RPMI7951 (cell line): ENCODE data around the gene FBN1. TPM values are rescaled to one million over a fixed set of nuclear protein-coding genes. Genes with fewer than 3 reads are reported as not detected.

Experiments
- DNase-seq: peaks from one replicate; pipeline ENCODE4 v3.0.0-alpha.2; 2012; ENCODE audit warnings: low read depth
- total RNA-seq: library from RNA; depleted of rRNA; stranded (reverse); fragments of >200 nt; shearing (Covaris generic); gene quantifications from 2 replicates; pipeline ENCODE4 v1.2.3, GENCODE V29; 2014

Gene FBN1
- total RNA-seq, 1 experiment from 2014 or later, result 194 TPM

GRCh38 chr15:48400086-48400485, 245.4 kb downstream of the FBN1 start:
- no peak for DNase-seq

GRCh38 chr15:48397841-48398240, 247.7 kb downstream of the FBN1 start:
- DNase-seq, result no peak

- DNase-seq, result peak; percentile 14
These were observed 249.5 kb downstream of the FBN1 start for GRCh38 chr15:48396020-48396419.

DNA sequence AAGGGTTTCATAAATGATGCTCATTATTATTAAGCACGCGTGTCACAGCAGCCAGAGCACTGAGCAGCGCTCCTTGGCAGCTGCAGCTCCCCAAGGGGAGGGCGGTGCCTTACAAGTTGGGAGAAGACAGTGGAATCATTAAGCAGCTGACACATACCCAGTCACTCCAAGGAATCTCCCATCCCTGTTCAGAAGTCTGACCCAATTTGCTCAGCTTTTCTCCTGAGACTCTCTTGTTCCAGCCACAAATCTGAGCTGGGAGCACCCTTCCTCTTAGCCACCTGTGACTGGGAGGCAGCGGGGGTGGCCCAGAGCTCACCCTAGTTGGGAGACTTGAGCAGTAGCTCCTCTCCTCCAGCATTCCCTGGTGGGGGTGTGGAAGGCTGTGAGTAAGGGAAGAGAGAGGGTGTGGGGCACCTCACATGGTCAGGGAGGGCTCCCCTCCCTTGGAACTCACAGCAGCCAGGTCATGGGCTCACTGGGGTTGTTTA, 249.9 kb downstream of the FBN1 start:
- DNase-seq, result peak; percentile 84

DNA sequence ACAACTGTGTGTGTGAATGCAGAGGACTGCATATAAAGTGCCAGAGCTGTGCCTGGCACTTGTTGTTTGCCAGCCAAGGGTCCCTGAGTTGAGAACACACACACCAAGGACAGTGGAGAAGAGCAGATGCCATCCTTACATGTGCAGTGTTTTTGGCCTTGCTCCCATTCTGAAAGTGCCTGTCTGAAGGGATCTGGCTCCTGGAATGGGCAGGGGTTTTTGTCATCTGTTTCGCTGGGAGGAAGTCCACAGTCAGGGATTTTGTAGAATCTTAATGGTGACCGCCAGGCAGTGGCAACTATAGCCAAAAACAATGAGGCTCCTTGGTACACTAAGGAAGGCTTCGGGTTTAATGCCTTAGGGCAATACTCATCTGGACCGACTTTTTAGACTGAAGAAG, 250.5 kb downstream of the FBN1 start:
- DNase-seq, result no peak

DNA sequence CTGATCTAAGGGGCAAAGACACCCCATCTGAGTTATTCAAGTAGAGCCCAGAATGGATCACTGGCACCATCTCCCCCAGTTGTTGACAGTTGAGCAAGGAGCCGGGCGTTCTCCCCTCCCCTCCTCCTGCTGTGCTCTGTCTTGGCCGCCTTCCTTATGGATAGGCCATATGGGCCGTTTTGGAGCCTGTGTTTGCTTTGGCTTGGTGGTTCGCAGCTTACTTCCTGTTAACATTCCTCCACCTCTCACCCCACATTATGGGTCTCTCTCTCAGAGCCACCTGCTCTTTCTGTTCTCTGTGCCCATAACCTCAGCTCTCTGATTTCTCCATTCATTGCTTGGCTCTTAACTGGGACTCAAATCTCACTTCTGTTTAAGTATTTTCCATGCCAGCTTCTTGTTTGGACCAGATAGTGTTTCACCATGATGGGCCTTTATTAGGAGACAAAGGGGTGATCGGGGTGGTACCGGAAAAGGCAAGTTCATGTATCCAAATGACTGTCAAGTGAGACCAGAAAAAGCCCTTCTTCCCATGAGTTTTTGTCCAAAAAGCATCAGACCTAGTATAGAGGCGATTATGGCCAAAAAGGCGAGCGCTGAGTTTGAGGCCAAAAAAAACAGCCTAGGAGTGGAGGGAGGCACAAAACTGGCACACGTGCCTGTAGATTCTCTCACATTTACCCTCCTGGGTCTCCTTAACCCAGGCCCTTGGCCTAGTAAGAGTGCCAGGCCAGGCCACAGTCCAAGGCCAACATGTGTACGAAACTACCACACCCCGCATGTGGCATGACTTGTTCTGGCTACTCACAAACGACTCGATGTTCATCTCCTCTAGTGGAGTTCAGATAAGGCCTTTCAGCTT, 251.6 kb downstream of the FBN1 start:
- no peak for DNase-seq

GRCh38 chr15:48392356-48392755, 253.2 kb downstream of the FBN1 start:
- no peak for DNase-seq

- no peak for DNase-seq
These were observed 253.6 kb downstream of the FBN1 start for GRCh38 chr15:48391950-48392349.

DNA sequence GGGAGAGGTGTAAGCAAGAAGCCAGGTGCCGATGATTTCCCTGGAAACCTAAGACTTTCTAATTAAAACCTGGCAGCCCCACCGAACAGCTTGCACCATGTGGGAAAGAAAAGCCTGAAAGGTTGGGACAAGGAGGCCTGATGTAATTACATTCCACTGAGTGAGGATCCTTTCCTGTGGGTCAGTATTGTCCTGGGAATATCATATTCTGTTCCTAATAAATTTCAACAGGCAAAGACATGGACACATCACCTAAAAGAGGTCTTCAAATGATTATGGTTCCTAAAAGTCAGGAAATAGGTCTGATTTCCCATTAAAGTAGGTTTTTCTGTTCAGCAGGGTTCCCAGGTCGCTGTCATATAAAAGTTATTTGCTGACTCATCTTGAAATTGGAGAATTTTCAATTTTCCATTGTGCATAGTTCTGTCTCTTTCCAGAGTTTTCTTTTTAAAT, 255.8 kb downstream of the FBN1 start:
- DNase-seq, result peak; percentile 43

- no peak for DNase-seq
These were observed 256.6 kb downstream of the FBN1 start for GRCh38 chr15:48388910-48389309.

GRCh38 chr15:48388016-48388851, 257.3 kb downstream of the FBN1 start:
- peak; percentile 31 for DNase-seq

GRCh38 chr15:48385031-48385830, 260.3 kb downstream of the FBN1 start:
- DNase-seq, result peak; percentile 98

DNA sequence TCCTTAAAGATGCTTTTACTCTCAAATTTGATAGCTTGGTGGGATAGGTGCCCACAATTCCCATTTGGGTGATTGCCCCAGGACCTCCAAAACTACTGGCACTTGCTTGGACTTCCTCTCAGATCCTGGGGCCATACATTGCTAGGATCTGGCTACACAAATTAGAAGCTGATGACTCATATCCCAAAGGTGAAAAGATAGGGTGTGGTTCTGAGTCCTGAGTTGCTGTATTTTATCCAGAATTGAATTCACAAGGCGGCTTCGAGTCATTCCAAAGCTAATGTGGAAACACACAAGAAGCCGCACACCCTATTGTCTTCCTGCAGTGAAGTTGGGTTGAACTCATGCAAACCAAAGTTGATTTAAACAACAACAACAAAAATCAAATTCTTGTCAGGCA, 260.9 kb downstream of the FBN1 start:
- peak; percentile 70 for DNase-seq

DNA sequence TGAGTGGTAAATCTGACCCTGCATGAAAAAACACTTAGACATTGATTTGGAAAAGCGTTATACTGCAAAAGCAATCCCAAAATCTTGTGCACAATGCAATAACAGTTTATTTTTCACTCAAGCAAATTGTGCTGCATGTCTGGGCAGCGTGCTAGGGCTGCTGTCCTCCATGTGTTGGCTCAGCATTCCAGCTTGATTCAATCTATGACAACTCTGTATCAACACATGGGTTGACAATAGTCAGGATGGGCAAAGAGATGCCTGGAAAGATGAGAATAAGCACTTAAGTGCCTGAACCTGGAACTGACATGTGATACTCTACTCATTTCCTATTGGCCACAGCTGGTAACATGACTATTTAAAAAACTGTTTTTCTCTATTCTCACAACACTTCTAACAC, 262.5 kb downstream of the FBN1 start:
- no peak for DNase-seq

GRCh38 chr15:48381861-48382260, 263.6 kb downstream of the FBN1 start:
- no peak for DNase-seq

DNA sequence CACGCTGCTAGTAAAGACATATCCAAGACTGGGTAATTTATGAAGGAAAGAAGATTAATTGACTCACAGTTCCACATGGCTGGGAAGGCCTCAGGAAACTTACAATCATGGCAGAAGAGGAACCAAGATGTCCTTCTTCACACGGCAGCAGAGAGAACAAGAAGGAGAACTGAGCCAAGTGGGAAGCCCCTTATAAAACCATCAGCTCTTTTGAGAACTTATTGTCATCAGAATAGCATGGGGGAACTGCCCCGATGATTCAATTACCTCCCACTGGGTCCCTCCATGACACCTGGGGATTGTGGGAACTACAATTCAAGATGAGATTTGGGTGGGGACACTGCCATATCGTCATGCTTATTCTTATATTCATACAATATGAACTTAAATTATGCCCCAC, 265.3 kb downstream of the FBN1 start:
- no peak for DNase-seq

- DNase-seq, result no peak
These were observed 269.7 kb downstream of the FBN1 start for GRCh38 chr15:48375767-48376166.

GRCh38 chr15:48374472-48374871, 271.0 kb downstream of the FBN1 start:
- DNase-seq, result no peak

DNA sequence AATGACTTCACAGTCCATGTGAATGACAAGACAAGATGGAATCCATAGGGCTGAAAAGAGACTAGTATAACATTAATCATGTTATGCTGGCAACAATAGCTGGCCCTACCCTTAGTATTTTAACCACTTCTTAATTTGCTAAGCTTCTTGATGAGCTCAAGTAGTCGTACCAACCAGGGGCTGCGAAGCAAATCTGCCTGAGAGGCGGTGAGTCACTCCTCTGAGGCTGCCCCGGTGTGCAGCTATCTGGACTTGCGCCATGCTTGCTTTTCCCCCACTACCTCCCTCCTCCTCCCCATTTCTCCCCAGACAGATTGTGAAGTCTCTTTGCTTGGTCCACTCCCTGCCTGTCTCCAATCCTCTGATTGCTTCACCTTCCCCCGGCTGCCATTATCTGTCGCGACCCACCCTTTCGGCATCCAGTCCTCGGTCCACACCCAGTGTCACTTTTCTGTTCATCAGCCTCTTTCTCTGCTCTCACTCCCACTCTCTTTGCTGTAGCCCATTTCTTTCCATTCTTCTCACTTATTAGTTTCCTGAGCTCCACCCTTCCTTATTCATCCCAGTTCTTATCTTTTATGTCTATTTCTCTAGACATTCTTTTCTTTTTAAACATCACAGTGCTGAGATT, 271.6 kb downstream of the FBN1 start:
- DNase-seq, result peak; percentile 92

DNA sequence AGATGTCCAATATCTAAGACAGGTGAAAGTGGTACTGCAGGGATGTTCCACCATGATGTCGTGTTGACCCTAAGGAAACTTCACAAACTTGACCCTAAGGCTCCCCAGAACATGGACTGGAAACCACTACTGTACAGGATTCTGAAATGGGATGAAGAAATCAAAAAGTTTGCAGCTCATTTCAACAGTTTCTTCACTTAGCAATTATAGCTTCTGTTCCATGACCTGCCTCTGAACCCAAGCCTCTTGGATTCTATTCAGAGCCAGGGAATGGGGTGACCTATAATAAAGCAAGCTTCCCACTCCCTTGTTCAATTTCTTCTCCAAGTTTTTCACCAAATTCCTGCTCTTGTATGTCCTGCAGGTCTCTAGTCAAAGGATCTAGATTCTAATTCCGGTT, 273.5 kb downstream of the FBN1 start:
- DNase-seq, result no peak

- no peak for DNase-seq
These were observed 274.0 kb downstream of the FBN1 start for GRCh38 chr15:48371550-48371949.
